Stimulated activated CD4-positive, alpha-beta T cell treated with anti-CD3 and anti-CD28 coated beads, Interleukin-1b, Interleukin-23, amount 100 ng/mL, for 48 hours (primary cell): ENCODE data around the gene MS4A5.

Experiments
- DNase-seq: peaks from one replicate; pipeline ENCODE4 v3.0.0-alpha.2; 2020

Gene MS4A5

DNA sequence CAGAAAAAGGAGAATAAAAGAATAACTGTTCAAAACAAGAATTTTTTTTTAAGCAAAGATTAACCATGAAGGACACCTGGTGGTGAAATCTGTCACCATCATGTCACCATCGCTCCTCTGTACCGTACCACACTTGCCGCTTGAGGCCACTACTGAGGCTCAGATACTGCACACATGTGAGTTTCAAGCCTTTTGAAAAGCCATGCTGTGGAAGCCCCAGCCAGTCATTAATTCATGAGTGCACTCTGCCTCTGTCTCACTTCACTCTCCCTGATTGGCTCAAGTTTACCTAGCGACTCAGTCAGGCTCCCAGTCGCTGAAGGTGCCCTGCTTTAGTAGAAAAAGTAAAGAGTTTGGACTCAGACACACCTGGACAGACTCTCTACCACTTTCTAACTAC, 56.6 kb downstream of the MS4A5 start:
- peak; percentile 7 for DNase-seq

DNA sequence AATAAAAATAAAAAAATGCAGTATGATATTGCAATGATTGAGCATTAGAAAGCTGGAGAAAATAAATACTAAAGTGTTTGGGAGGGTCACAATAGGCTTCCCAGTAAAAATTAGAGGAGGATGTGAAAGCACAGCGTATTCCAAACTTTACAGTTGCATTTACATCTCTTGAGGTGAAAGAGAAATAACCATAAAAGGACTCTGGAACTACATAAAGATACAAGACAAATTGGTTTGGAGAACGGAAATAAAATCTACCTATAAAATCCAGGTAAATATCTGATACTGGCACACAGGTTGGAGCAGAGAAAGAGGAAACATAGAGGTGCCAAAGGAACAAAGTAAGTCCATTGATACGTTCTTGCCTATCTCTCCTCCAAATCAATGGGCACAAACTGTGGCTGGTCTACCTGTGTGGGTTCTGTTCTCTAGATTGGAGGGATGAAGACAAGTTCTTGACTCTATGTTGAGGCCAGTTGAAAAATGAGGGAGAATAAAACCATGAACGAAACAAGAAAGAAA, 63.2 kb downstream of the MS4A5 start, which contains the start of gene MS4A12:
Gene MS4A12, plus strand, starts transcription at position 291 of the 522 bp plus-strand sequence. CDS start 4,541 bp downstream, outside the sequence.
- no peak for DNase-seq

DNA sequence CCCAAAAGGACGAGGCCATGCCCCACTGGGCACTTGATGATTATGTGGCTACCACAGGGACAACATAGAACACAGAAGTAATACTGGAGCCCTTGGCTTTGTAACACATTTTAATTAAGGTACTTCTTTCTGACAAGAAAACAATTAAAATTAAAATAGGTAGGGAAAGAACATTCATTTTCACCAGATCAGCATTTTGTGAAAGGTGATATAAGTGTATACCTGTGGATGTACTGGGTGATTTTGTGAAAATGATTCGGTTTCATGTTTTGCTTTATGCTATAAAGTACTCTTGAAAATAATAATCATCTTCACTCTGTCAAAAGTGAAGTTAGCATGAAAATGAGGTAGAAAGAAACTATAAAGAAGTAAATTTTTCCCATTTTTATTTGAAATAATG, 64.1 kb downstream of the MS4A5 start:
- DNase-seq = no peak
